SU-DHL-6 (cell line): ENCODE results near the gene RAB43.

Experiments
- EZH2phosphoT487 ChIP-seq: fragments of 200-600 bp; sonication (generic), shearing (Covaris generic); conservative IDR thresholded peaks from 2 replicates; pipeline ENCODE4 v1.6.1; 2018; ENCODE audit warnings: mild to moderate bottlenecking, antibody characterized with exemption, low read length, moderate library complexity, mixed read lengths
- TF ChIP-seq, protein P1 (sequence below): fragments of 200-600 bp; sonication (generic); IDR thresholded peaks from one replicate; pipeline ENCODE4 v1.5.1; 2017; ENCODE audit warnings: antibody characterized with exemption, mild to moderate bottlenecking, low read length, moderate library complexity; ENCODE audit not compliant: insufficient read depth, poor library complexity, severe bottlenecking

DNA sequence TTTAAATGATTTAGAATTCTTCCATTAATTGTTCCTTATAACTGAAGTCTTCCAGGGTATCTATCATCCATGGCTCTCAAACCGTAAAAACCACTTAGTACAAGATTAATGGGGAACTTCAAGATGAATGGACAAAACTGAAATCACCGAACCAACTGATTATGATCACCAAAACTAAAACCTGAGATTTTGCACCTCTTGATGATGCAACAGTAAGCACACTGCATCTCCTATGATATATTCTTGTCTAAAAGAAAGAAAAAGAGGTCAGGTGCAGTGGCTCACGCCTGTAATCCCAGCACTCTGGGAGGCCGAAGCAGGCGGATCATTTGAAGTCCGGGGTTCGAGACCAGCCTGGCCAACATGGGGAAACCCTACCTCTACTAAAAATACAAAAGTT is 42.9 kb upstream of the RAB43 start:
- TF ChIP-seq, protein P1, sequence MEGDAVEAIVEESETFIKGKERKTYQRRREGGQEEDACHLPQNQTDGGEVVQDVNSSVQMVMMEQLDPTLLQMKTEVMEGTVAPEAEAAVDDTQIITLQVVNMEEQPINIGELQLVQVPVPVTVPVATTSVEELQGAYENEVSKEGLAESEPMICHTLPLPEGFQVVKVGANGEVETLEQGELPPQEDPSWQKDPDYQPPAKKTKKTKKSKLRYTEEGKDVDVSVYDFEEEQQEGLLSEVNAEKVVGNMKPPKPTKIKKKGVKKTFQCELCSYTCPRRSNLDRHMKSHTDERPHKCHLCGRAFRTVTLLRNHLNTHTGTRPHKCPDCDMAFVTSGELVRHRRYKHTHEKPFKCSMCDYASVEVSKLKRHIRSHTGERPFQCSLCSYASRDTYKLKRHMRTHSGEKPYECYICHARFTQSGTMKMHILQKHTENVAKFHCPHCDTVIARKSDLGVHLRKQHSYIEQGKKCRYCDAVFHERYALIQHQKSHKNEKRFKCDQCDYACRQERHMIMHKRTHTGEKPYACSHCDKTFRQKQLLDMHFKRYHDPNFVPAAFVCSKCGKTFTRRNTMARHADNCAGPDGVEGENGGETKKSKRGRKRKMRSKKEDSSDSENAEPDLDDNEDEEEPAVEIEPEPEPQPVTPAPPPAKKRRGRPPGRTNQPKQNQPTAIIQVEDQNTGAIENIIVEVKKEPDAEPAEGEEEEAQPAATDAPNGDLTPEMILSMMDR, result no peak
- TF ChIP-seq EZH2phosphoT487, result no peak
